ENCODE data around the gene TCEA2. TPM values are rescaled to one million over a fixed set of nuclear protein-coding genes. Genes with fewer than 3 reads are reported as not detected.

The TCEA2 gene
- total and polyA plus RNA-seq, 2 of the 13 experiments (the other 11 are each of a cell fraction or from before 2014, with no cell fraction given) = 28.1 to 33.7 TPM

DNA sequence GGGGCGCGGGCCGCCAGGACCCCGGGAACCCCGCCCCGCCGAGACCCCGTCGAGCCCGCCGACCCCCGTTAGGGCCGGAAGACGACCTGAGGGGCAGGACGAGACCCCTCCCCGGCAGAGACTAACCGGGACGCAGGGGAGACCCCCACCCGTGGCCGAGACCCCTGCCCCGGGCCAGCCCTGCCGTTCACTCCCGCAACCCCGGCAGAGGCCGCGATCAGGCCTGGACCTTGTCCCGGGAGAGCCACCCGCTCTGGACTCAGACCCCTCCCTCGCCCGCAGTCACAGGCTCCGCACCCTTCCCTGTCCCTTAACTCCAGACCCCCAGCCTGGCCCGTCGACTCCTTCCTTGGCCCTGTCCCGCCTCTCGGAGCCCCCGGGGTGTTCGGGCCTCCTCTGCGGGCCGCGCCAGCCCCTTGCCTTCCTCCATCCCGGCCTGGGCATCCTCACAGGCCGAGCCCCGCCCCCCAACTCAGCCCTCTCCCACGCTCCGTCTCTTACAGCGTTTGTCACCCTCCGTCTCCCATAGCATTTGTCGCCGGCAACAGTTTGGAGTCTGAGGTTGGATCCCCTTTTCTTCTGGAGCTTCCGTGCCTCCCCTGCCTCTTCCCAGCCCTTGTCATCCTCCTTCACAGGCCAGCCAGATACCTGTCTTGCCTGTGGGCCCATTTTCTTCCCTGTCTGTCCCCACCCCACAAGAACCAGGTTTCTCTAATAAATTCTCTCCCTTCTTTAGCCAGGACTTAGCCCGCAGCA is 569 bp downstream of the TCEA2 start (continued):
- TF ChIP-seq, protein P1, sequence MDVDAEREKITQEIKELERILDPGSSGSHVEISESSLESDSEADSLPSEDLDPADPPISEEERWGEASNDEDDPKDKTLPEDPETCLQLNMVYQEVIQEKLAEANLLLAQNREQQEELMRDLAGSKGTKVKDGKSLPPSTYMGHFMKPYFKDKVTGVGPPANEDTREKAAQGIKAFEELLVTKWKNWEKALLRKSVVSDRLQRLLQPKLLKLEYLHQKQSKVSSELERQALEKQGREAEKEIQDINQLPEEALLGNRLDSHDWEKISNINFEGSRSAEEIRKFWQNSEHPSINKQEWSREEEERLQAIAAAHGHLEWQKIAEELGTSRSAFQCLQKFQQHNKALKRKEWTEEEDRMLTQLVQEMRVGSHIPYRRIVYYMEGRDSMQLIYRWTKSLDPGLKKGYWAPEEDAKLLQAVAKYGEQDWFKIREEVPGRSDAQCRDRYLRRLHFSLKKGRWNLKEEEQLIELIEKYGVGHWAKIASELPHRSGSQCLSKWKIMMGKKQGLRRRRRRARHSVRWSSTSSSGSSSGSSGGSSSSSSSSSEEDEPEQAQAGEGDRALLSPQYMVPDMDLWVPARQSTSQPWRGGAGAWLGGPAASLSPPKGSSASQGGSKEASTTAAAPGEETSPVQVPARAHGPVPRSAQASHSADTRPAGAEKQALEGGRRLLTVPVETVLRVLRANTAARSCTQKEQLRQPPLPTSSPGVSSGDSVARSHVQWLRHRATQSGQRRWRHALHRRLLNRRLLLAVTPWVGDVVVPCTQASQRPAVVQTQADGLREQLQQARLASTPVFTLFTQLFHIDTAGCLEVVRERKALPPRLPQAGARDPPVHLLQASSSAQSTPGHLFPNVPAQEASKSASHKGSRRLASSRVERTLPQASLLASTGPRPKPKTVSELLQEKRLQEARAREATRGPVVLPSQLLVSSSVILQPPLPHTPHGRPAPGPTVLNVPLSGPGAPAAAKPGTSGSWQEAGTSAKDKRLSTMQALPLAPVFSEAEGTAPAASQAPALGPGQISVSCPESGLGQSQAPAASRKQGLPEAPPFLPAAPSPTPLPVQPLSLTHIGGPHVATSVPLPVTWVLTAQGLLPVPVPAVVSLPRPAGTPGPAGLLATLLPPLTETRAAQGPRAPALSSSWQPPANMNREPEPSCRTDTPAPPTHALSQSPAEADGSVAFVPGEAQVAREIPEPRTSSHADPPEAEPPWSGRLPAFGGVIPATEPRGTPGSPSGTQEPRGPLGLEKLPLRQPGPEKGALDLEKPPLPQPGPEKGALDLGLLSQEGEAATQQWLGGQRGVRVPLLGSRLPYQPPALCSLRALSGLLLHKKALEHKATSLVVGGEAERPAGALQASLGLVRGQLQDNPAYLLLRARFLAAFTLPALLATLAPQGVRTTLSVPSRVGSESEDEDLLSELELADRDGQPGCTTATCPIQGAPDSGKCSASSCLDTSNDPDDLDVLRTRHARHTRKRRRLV (CRISPR knock-in tag; IDR thresholded peaks at IDR 0.05) = peak; percentile 80; the same call in 1 of the 2 replicates
- TF ChIP-seq MTA3 (CRISPR knock-in tag; IDR thresholded peaks at IDR 0.05) (peak; percentile 16; the same call in 1 of the 2 replicates), ZBTB7A (CRISPR knock-in tag; IDR thresholded peaks at IDR 0.05) (peak; percentile 82), HNRNPK (IDR thresholded peaks at IDR 0.05; ENCODE audit: low read depth, low read length, poor library complexity, severe bottlenecking) (peak; percentile 83), FOXA1 (IDR thresholded peaks at IDR 0.05) (no peak), FOXA1 (CRISPR knock-in tag; IDR thresholded peaks at IDR 0.05) (peak; percentile 2; the same call in 1 of the 2 replicates), ONECUT2 (CRISPR knock-in tag; IDR thresholded peaks at IDR 0.05) (no peak)
- TF ChIP-seq, protein P2, sequence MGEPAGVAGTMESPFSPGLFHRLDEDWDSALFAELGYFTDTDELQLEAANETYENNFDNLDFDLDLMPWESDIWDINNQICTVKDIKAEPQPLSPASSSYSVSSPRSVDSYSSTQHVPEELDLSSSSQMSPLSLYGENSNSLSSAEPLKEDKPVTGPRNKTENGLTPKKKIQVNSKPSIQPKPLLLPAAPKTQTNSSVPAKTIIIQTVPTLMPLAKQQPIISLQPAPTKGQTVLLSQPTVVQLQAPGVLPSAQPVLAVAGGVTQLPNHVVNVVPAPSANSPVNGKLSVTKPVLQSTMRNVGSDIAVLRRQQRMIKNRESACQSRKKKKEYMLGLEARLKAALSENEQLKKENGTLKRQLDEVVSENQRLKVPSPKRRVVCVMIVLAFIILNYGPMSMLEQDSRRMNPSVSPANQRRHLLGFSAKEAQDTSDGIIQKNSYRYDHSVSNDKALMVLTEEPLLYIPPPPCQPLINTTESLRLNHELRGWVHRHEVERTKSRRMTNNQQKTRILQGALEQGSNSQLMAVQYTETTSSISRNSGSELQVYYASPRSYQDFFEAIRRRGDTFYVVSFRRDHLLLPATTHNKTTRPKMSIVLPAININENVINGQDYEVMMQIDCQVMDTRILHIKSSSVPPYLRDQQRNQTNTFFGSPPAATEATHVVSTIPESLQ (CRISPR knock-in tag; conservative IDR thresholded peaks at IDR 0.05) = 0 out of 2 replicates have a peak, but pooled peaks have one; percentile 15
- TF ChIP-seq, protein P3, sequence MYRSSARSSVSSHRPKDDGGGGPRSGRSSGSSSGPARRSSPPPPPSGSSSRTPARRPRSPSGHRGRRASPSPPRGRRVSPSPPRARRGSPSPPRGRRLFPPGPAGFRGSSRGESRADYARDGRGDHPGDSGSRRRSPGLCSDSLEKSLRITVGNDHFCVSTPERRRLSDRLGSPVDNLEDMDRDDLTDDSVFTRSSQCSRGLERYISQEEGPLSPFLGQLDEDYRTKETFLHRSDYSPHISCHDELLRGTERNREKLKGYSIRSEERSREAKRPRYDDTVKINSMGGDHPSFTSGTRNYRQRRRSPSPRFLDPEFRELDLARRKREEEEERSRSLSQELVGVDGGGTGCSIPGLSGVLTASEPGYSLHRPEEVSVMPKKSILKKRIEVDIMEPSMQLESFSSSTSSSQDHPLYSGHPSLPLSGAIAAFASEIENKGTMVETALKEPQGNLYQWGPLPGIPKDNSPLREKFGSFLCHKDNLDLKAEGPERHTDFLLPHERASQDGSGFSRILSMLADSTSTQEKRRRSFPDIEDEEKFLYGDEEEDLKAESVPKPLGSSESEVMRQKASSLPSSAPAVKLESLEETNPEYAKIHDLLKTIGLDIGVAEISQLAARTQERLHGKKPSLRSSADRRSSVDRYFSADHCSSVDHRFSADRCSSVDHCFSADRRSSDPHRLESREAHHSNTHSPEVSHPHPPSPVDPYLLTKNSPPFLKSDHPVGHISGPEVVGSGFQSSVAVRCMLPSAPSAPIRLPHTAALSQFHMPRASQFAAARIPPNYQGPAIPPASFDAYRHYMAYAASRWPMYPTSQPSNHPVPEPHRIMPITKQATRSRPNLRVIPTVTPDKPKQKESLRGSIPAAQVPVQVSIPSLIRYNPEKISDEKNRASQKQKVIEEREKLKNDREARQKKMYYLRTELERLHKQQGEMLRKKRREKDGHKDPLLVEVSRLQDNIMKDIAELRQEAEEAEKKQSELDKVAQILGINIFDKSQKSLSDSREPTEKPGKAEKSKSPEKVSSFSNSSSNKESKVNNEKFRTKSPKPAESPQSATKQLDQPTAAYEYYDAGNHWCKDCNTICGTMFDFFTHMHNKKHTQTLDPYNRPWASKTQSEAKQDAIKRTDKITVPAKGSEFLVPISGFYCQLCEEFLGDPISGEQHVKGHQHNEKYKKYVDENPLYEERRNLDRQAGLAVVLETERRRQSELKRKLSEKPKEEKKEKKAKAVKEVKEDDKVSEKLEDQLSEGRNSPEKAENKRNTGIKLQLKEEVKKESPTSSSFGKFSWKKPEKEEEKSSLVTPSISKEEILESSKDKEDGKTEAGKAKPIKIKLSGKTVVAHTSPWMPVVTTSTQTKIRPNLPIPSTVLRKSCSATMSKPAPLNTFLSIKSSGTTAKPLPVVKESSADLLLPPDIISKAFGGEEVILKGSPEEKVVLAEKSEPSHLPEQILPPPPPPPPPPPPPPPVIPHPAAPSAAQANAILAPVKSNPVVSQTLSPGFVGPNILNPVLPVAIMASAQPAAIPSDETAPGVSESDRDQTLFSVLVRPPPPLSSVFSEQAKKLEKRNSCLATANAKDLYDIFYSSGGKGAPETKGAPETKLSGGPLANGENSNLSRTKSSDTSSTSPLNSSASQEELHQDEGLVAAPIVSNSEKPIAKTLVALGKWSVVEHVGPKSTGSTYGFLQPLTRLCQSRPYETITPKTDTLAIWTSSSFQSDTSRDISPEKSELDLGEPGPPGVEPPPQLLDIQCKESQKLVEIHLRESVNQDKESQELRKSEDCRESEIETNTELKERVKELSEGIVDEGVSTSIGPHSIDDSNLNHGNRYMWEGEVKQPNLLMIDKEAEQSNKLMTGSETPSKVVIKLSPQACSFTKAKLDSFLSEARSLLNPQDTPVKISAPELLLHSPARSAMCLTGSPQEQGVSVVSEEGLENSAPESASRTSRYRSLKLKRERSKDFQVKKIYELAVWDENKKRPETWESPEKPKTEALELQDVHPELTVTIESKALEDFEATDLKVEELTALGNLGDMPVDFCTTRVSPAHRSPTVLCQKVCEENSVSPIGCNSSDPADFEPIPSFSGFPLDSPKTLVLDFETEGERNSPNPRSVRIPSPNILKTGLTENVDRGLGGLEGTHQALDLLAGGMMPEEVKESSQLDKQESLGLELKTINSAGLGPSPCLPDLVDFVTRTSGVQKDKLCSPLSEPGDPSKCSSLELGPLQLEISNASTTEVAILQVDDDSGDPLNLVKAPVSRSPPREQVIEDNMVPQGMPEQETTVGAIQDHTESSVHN (CRISPR knock-in tag; IDR thresholded peaks at IDR 0.05) = no peak
